B cell (primary cell): Measurements from ENCODE around the gene PTTG2.

ENCODE experiments used
- CTCF ChIP-seq: fragments of 200-600 bp; IDR thresholded peaks from one replicate; pipeline ENCODE4 v1.8.0; 2022; ENCODE audit warnings: antibody characterized with exemption, mild to moderate bottlenecking
- EZH2 ChIP-seq: IDR thresholded peaks from 2 replicates; pipeline ENCODE4 v1.6.1; 2012; ENCODE audit warnings: borderline replicate concordance, low read depth, mild to moderate bottlenecking, moderate library complexity, low read length; ENCODE audit not compliant: insufficient read depth, poor library complexity, severe bottlenecking

DNA sequence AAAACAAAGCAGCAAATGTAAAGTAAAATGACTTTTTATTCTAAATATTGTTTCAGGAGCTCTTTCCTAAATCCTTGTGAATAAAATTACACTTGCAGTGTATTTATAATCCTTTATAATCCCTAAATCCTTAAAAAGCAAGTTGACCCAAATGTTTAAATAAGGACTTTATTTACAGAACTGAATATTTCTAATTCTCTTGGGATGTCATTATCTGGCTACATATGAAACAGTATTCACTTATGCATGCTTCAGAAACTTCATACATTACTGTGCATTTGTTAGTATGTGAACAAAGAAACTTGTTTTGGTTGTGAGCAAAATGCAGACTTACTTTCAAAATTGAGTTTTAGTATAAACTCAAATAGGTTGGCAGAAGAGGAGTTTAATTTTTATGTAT is 49.2 kb downstream of the PTTG2 start:
- TF ChIP-seq EZH2 (no peak), CTCF (no peak)
